Liver (tissue), 3 donors: ENCODE results near the gene IL22RA1.

ENCODE experiments used
- GABPA ChIP-seq, 2 donors: IDR thresholded peaks in 1 of 2; conservative IDR thresholded peaks in 1 of 2; 2 replicates each; pipeline ENCODE4 v1.6.1; 2016; ENCODE audit warnings: antibody characterized with exemption in 2 of 2, mild to moderate bottlenecking in 1 of 2, moderate library complexity in 1 of 2
- TF ChIP-seq, protein P1 (sequence below): IDR thresholded peaks from 2 replicates; pipeline ENCODE4 v1.6.1; 2016; ENCODE audit warnings: antibody characterized with exemption
- TF ChIP-seq, protein P2 (sequence below): fragments of 150-350 bp; IDR thresholded peaks from 2 replicates; pipeline ENCODE4 v1.5.1; 2017; ENCODE audit warnings: improper control_type of control experiment, low read depth, low read length; ENCODE audit not compliant: missing input control
- TF ChIP-seq, protein P3 (sequence below): IDR thresholded peaks from 2 replicates; pipeline ENCODE4 v1.6.1; 2016; ENCODE audit warnings: antibody characterized with exemption, mild to moderate bottlenecking
- donor health status: healthy.
- donor health status: healthy.

DNA sequence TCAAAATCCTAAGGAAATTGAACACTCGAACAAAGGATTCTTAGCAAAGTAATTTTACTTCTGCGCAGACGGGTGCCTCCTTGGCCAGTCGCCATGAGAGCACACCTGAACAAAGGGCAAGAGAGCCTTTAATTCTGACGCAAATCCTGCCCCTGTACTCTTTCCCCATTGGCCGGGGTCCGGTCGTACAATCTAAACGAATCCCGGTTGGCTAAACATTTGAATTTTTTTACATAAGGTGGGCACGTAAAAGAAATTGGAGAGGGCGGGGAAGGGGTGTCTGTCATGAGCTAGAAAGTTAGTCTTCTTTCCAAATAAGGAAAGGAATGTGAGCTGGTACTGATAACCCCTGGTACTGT lies 8.2 kb upstream of the IL22RA1 start:
- TF ChIP-seq, protein P1, sequence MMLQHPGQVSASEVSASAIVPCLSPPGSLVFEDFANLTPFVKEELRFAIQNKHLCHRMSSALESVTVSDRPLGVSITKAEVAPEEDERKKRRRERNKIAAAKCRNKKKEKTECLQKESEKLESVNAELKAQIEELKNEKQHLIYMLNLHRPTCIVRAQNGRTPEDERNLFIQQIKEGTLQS = no peak
- TF ChIP-seq, protein P2, sequence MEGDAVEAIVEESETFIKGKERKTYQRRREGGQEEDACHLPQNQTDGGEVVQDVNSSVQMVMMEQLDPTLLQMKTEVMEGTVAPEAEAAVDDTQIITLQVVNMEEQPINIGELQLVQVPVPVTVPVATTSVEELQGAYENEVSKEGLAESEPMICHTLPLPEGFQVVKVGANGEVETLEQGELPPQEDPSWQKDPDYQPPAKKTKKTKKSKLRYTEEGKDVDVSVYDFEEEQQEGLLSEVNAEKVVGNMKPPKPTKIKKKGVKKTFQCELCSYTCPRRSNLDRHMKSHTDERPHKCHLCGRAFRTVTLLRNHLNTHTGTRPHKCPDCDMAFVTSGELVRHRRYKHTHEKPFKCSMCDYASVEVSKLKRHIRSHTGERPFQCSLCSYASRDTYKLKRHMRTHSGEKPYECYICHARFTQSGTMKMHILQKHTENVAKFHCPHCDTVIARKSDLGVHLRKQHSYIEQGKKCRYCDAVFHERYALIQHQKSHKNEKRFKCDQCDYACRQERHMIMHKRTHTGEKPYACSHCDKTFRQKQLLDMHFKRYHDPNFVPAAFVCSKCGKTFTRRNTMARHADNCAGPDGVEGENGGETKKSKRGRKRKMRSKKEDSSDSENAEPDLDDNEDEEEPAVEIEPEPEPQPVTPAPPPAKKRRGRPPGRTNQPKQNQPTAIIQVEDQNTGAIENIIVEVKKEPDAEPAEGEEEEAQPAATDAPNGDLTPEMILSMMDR = no peak
- TF ChIP-seq, protein P3, sequence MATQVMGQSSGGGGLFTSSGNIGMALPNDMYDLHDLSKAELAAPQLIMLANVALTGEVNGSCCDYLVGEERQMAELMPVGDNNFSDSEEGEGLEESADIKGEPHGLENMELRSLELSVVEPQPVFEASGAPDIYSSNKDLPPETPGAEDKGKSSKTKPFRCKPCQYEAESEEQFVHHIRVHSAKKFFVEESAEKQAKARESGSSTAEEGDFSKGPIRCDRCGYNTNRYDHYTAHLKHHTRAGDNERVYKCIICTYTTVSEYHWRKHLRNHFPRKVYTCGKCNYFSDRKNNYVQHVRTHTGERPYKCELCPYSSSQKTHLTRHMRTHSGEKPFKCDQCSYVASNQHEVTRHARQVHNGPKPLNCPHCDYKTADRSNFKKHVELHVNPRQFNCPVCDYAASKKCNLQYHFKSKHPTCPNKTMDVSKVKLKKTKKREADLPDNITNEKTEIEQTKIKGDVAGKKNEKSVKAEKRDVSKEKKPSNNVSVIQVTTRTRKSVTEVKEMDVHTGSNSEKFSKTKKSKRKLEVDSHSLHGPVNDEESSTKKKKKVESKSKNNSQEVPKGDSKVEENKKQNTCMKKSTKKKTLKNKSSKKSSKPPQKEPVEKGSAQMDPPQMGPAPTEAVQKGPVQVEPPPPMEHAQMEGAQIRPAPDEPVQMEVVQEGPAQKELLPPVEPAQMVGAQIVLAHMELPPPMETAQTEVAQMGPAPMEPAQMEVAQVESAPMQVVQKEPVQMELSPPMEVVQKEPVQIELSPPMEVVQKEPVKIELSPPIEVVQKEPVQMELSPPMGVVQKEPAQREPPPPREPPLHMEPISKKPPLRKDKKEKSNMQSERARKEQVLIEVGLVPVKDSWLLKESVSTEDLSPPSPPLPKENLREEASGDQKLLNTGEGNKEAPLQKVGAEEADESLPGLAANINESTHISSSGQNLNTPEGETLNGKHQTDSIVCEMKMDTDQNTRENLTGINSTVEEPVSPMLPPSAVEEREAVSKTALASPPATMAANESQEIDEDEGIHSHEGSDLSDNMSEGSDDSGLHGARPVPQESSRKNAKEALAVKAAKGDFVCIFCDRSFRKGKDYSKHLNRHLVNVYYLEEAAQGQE = peak; percentile 29
- peak in 1 of 2 donors; percentile 40 for TF ChIP-seq GABPA (IDR thresholded peaks at IDR 0.05 in 1 of 2, conservative IDR thresholded peaks at IDR 0.05 in 1 of 2)
